ENCODE results near the gene PIGR. TPM values are rescaled to one million over a fixed set of nuclear protein-coding genes. Genes with fewer than 3 reads are reported as not detected.

PIGR gene
- total and polyA plus RNA-seq, 2 donors (not counting 3 experiments of a cell fraction or from before 2014, with no cell fraction given): not detected

- no peaks in the 10 kb centered on the region for H3K9me1 ChIP-seq (replicated peaks; ENCODE audit: control insufficient read depth, extremely low read depth, insufficient read depth, low read length)
- no peaks in the 10 kb centered on the region for H3K79me2 ChIP-seq (ENCODE audit: control insufficient read depth, insufficient read depth, low read length)
- ChIA-PET CTCF (interaction anchor here (1.1 kb wide), 1 partner anchor 19 kb away, joined by 3 read pairs; no protein-coding TSS in a partner anchor), POLR2A (no interaction called here)
- no peaks in the 10 kb centered on the region for H4K20me1 ChIP-seq (replicated peaks; ENCODE audit: control insufficient read depth, extremely low read depth, insufficient read depth, low read length)
- no peak for TF ChIP-seq FOS (IDR thresholded peaks at IDR 0.05; ENCODE audit: borderline replicate concordance, insufficient read depth, low read length)
- TF ChIP-seq MAX (IDR thresholded peaks at IDR 0.05; ENCODE audit: insufficient read depth, insufficient read length): no peak
- no peak for TF ChIP-seq GATA2 (IDR thresholded peaks at IDR 0.05; ENCODE audit: insufficient read depth, insufficient read length, low read depth, low read length)
- TF ChIP-seq POLR2A (IDR thresholded peaks at IDR 0.05; ENCODE audit: low read depth, low read length): no peak
- TF ChIP-seq EZH2 (IDR thresholded peaks at IDR 0.05; ENCODE audit: borderline replicate concordance, low read depth, low read length, severe bottlenecking): no peak
- TF ChIP-seq CTCF (IDR thresholded peaks at IDR 0.05; ENCODE audit: extremely low read depth in 1 of 2, insufficient read depth in 1 of 2, low read depth in 1 of 2, low read length in 2 of 2): no peak
- TF ChIP-seq JUN (IDR thresholded peaks at IDR 0.05; ENCODE audit: borderline replicate concordance, insufficient read depth, insufficient read length, low read depth): no peak
- TF ChIP-seq MYC (IDR thresholded peaks at IDR 0.05; ENCODE audit: low read depth, low read length): no peak
- no peak for TF ChIP-seq POLR2AphosphoS5 (IDR thresholded peaks at IDR 0.05; ENCODE audit: insufficient read depth, low read depth, low read length)
- BruUV-seq (replicated peaks): no TSS peak
- H3K4me1 ChIP-seq (ENCODE audit: control insufficient read depth, extremely low read depth, insufficient read depth, low read length): no peaks in the 10 kb centered on the region
- no peak overlapping the region for H3K27ac ChIP-seq (ENCODE audit: insufficient read depth, low read depth, low read length)
- DNase-seq (ENCODE audit: low read depth, low spot score) (no peak), FAIRE-seq (no peak)
- no peak overlapping the region for H3K4me2 ChIP-seq (ENCODE audit: insufficient read depth, low read length)
- no peaks in the 10 kb centered on the region for H3K9me3 ChIP-seq (replicated peaks; ENCODE audit: control insufficient read depth, insufficient read depth, low read length)
- intact Hi-C loops (cut with micrococcal nuclease) (no loop called here), dilution Hi-C loops (cut with MboI; ENCODE audit: extremely low pct_ligation_motif_present, low sequenced_read_pairs) (no loop called here)
- H3K4me3 ChIP-seq (replicated peaks in 1 of 3; ENCODE audit: insufficient read depth in 1 of 3, low read depth in 1 of 3, low read length in 3 of 3): no peak overlapping the region
- no peak overlapping the region for H2AFZ ChIP-seq (ENCODE audit: low read depth, low read length)
- H3K36me3 ChIP-seq (ENCODE audit: control insufficient read depth in 2 of 2, extremely low read depth in 1 of 2, insufficient read depth in 2 of 2, low read length in 2 of 2): no peaks in the 10 kb centered on the region
- no peaks in the 10 kb centered on the region for H3K27me3 ChIP-seq (ENCODE audit: control insufficient read depth in 2 of 2, insufficient read depth in 2 of 2, low read length in 2 of 2)
- no peak overlapping the region for H3K9ac ChIP-seq (replicated peaks; ENCODE audit: extremely low read depth, insufficient read depth, low read length)
Measured at GRCh38 chr1:206932177-206932576, 14.1 kb downstream of the PIGR start.

Measured in endothelial cell of umbilical vein (primary cell).